Activated T-cell treated with anti-CD3 and anti-CD28 coated beads, Interleukin-2, amount 50 U/mL, for 4 hours (primary cell): ENCODE measurements around the gene VNN1. TPM values are rescaled to one million over a fixed set of nuclear protein-coding genes. Genes with fewer than 3 reads are reported as not detected.
"Not testable (repeated sequence)": the region's sequence is repeated elsewhere in the genome, so short reads cannot be mapped to it uniquely, and the experiment has no call there.

Experiments
- ATAC-seq, 2 donors: fragments of 200-7000 bp; cut with Tn5 transposase; one replicate each; pipeline ENCODE4 v1.10.0; 2021
- DNase-seq: peaks from one replicate; pipeline ENCODE4 v3.0.0-alpha.2; 2020
- H3K27me3 Mint-ChIP-seq: one replicate; pipeline ENCODE4 v1.8.0; 2021; ENCODE audit warnings: low read depth, mixed read lengths
- H3K36me3 Mint-ChIP-seq: one replicate; pipeline ENCODE4 v1.8.0; 2022; ENCODE audit warnings: mixed read lengths; ENCODE audit not compliant: insufficient read depth
- H3K4me1 Mint-ChIP-seq: one replicate; pipeline ENCODE4 v1.8.0; 2021; ENCODE audit warnings: low read depth, mixed read lengths
- H3K4me3 Mint-ChIP-seq: one replicate; pipeline ENCODE4 v1.8.0; 2021; ENCODE audit warnings: mild to moderate bottlenecking, moderate library complexity, mixed read lengths
- H3K9me3 Mint-ChIP-seq: one replicate; pipeline ENCODE4 v1.8.0; 2021; ENCODE audit warnings: mixed read lengths
- total RNA-seq, 3 donors: library from RNA; stranded (reverse); gene quantifications; one replicate each; pipeline ENCODE4 v1.2.1, GENCODE V29; 2021

Gene VNN1
- total RNA-seq, 3 donors from 2014 or later = not detected

DNA sequence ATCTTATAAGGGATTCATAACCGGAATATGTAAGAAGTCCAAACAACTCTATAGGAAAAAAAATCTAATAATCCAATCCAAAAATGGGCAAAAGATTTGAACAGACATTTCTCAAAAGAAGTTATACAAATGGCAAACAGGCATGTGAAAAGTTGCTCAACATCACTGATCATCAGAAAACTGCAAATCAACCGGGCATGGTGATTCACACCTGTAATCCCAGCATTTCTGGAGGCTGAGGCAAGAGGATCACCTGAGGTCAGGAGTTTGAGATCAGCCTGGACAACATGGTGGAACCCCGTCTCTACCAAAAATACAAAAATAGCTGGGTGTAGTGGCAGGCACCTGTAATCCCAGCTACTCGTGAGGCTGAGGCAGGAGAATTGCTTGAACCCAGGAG lies 7.1 kb downstream of the VNN1 start:
- peaks cover 12% of the 10 kb centered on the region for H3K9me3 Mint-ChIP-seq
- H3K36me3 Mint-ChIP-seq, H3K4me1 Mint-ChIP-seq, ATAC-seq, H3K4me3 Mint-ChIP-seq, DNase-seq: not testable (repeated sequence)
- H3K27me3 Mint-ChIP-seq = peaks cover 12% of the 10 kb centered on the region

DNA sequence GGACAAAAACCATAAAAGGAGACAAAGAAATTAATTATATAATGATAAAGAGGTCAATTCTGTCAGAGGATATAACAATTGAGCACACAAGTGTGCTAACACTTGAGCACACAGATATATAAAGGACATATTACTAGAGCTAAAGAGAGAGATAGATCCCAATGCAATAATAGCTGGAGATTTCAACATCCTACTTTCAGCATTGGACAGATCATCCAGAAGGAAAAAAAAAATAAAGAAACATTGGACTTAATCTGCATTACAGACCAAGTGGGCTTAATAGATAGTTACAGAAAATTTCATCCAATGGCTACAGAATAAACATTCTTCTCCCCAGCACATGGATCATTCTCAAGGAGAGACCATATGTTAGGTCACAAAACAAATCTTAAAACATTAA lies 9.9 kb downstream of the VNN1 start:
- H3K27me3 Mint-ChIP-seq = peaks cover 9% of the 10 kb centered on the region
- no peak for ATAC-seq
- no peak for DNase-seq
- H3K9me3 Mint-ChIP-seq = peaks cover 12% of the 10 kb centered on the region
- no peaks in the 10 kb centered on the region for H3K4me1 Mint-ChIP-seq
- no peak overlapping the region for H3K4me3 Mint-ChIP-seq
- no peaks in the 10 kb centered on the region for H3K36me3 Mint-ChIP-seq

DNA sequence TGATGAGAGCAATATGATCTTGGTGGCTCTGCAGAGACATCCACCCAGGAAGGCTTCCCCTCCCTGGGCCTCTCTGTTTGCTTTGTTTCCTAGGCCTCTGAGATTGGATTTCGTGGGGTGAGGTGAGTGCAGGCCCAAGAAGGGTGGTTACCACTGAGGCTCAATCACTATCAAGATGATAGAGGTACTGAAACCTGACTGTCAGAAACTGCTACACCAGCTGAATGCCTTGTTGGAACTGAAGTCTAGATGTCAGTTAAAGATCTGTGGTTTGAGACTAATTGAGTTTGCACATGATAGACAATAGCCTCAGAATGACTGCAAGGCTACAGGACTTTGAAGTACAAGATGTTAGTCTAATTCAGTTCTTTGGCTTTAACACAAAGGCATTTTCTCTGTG lies 15.2 kb downstream of the VNN1 start:
- peaks cover 15% of the 10 kb centered on the region for H3K9me3 Mint-ChIP-seq
- H3K4me1 Mint-ChIP-seq = no peaks in the 10 kb centered on the region
- H3K36me3 Mint-ChIP-seq = peaks cover 2% of the 10 kb centered on the region
- H3K27me3 Mint-ChIP-seq = peaks cover 8% of the 10 kb centered on the region
- no peak for DNase-seq
- no peak overlapping the region for H3K4me3 Mint-ChIP-seq
- no peak for ATAC-seq

DNA sequence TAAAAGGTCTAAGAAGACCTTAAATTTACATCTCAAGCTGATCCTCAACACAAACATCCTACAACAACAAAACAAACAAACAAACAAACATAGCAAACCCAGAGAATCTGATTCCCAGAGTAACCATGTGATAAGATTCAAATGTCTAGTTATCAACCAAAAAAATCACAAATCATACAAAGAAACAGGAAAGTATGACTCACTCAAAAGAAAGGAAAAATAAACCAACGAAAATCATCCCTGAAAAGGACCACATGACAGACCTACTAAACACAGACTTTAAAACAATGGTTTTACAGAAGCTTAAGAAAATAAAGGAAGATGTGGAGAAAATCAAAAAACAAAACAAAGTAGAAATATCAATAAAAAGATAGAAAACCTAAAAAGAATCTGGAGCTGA lies 18.1 kb downstream of the VNN1 start:
- ATAC-seq (no peak), DNase-seq (no peak)
- Mint-ChIP-seq H3K4me1 (no peaks in the 10 kb centered on the region), H3K36me3 (peaks cover 2% of the 10 kb centered on the region), H3K27me3 (peaks cover 6% of the 10 kb centered on the region), H3K4me3 (no peak overlapping the region), H3K9me3 (peaks cover 11% of the 10 kb centered on the region)

DNA sequence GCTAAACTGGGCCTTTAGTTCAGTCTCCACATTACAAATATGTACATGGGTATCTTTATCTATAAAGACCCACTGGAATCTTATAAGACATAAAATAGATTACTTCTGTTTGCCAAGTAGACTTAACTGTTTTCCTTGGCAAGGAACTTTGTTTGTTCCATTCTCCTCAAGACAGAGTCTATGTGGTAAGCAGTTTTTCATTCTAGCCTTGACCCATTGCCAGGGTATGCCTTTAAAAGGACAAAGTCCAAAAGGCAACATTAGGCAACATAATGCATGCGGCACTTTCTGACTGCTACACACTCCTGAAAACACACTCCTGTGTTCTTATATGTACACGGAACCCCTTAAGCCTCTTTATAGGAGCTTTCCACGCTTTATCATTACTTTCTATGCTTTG lies 20.4 kb downstream of the VNN1 start:
- no peak for DNase-seq
- no peak for ATAC-seq
- H3K9me3 Mint-ChIP-seq = peaks cover 11% of the 10 kb centered on the region
- H3K27me3 Mint-ChIP-seq = peaks cover 22% of the 10 kb centered on the region
- H3K36me3 Mint-ChIP-seq = peaks cover 2% of the 10 kb centered on the region
- no peak overlapping the region for H3K4me3 Mint-ChIP-seq
- no peaks in the 10 kb centered on the region for H3K4me1 Mint-ChIP-seq

DNA sequence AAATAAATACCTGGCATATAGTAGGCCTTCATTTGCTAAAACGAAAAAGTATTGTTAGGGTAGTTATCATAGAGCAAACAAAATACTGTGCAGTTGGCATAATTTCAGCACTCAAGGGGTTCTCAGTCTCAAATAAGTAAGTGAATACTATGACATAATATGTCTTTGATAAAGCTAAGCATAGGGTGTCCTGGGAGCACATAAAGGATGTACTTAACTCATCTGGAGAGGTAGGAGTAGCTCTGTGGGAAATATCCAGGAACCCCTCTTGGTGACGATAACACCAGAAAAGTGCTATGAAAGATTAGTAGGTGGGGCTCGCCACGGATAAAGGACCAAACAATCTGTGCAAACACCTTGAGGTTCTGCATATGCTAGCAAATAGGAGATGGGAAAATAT lies 23.2 kb downstream of the VNN1 start:
- Mint-ChIP-seq H3K4me1 (no peaks in the 10 kb centered on the region), H3K27me3 (peaks cover 32% of the 10 kb centered on the region), H3K9me3 (peaks cover 2% of the 10 kb centered on the region), H3K4me3 (no peak overlapping the region), H3K36me3 (peaks cover under 1% of the 10 kb centered on the region)
- DNase-seq = no peak
- ATAC-seq = no peak

DNA sequence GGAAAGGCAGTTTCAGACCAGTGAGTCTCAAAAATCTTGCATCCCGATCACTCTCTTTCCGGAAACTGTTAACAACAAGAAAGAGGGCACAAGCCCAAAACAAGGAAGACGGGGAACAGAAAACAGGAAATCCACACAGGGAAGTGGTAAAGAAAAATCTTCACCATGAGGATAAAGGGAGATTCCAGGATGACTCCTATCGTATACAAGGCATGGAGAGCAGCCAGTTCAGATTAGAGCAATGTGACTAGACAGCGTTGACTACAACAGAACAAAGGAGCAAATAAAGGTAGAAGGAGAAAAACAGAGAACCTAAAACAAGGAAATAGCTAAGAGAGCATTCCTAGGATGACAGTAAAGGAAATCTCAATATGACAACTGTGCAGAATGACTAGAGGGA lies 26.5 kb downstream of the VNN1 start:
- peaks cover 28% of the 10 kb centered on the region for H3K27me3 Mint-ChIP-seq
- no peaks in the 10 kb centered on the region for H3K36me3 Mint-ChIP-seq
- no peaks in the 10 kb centered on the region for H3K4me1 Mint-ChIP-seq
- H3K4me3 Mint-ChIP-seq = no peak overlapping the region
- no peak for DNase-seq
- no peaks in the 10 kb centered on the region for H3K9me3 Mint-ChIP-seq
- ATAC-seq = no peak

DNA sequence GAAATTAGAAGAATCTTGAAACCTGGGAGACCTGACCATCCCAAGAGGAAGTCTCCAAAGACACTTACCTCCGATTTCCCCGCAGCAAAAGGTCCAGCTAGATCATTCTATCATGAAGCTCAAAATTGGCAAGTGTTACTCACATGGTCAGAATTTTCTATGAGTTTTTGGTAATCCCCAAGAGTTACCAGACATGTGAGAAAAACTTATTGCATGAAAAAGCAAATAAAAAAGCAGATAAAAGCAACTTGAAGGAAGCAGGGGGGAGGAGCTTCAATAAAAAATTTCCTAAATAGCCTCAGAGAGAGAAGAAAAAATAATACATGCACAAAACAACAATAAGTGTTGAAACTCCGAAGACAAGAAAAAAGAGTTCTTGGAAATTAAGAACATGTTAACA lies 27.3 kb downstream of the VNN1 start:
- H3K4me1 Mint-ChIP-seq = no peaks in the 10 kb centered on the region
- no peak for ATAC-seq

DNA sequence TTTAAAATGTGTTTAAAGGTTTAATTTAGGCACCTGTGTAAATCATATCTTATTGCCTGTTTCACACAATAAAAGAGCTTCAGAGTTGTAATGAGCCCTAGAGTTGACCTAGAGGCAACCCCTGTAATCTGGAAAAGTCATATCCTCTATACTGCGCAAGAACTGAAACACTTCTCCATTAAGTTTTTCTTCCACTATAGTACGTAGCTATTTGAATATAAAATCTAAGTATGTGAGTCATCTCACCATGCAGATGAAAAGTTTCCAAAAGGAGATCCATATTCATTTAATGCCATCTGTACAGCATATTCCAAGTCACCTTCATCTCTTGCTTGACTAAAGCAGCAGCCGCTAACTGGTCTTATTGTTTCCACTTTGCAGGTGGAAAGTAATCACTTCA lies 28.8 kb downstream of the VNN1 start:
- H3K27me3 Mint-ChIP-seq = peaks cover 20% of the 10 kb centered on the region
- ATAC-seq (no peak), DNase-seq (no peak)
- H3K9me3 Mint-ChIP-seq = no peaks in the 10 kb centered on the region
- H3K36me3 Mint-ChIP-seq = no peaks in the 10 kb centered on the region
- no peak overlapping the region for H3K4me3 Mint-ChIP-seq
- H3K4me1 Mint-ChIP-seq = no peaks in the 10 kb centered on the region

More for the DNA sequence above, 27.3 kb downstream of the VNN1 start:
- no peak for DNase-seq
- H3K9me3 Mint-ChIP-seq = no peaks in the 10 kb centered on the region
- H3K27me3 Mint-ChIP-seq = peaks cover 28% of the 10 kb centered on the region
- H3K4me3 Mint-ChIP-seq = no peak overlapping the region
- H3K36me3 Mint-ChIP-seq = no peaks in the 10 kb centered on the region

DNA sequence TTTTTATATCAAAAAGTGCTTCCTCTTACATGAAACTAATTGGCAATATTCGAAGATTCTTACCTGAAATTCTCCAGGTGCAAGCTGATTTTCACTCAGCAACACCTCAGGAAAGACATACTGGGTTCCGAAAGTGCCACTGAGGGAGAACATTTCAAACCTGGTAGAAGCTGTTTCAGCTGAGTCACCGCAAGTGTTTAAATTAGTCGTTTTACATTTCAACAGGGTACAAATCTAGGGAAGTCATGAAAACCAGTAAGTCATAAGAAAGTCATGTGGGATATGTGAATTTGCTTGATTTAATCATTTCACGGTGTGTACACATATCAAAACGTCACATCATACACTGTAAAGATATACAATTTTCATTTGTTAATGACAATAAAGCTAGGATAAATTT lies 29.6 kb downstream of the VNN1 start:
- Mint-ChIP-seq H3K27me3 (peaks cover 18% of the 10 kb centered on the region), H3K4me3 (no peak overlapping the region), H3K36me3 (no peaks in the 10 kb centered on the region), H3K9me3 (no peaks in the 10 kb centered on the region), H3K4me1 (no peaks in the 10 kb centered on the region)
- no peak for ATAC-seq
- no peak for DNase-seq

DNA sequence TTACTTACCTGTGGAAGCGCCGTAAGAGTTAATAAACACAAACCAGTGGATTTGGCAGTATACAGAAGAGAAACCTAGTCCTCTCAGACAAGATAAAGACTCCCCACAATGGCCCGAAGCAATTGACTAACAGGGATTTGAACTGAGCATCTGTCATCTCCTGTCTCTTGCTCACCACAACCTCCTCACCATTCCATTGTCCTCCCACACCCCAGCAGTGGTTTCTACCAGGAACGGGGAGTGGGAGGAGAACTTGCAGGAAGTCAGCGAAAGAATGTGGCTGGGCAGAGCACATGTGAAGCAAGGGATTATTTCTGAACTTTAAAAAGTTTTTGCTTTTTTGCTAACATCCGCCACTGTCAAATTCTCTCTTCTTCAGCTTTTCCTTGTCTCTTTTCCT lies 30.3 kb downstream of the VNN1 start:
- DNase-seq (no peak), ATAC-seq (no peak)

DNA sequence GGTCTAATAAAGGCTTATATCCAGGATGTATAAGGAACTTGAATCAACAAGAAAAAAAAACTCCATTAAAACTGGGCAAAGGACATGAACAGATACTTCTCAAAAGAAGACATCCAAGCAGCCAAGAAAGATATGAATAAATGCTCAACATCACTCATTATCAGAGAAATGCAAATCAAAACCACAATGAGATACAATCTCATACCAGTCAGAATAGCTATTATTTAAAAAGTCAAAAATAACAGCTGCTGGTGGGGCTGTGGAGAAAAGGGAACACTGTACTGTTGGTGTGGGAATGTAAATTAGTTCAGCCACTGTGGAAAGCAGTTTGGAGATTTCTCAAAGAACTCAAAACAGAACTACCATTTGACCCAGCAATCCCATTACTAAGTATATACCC lies 34.8 kb downstream of the VNN1 start:
- not testable (repeated sequence) for ATAC-seq, H3K36me3 Mint-ChIP-seq, H3K4me1 Mint-ChIP-seq, H3K4me3 Mint-ChIP-seq, DNase-seq, H3K9me3 Mint-ChIP-seq
- peaks cover 16% of the 10 kb centered on the region for H3K27me3 Mint-ChIP-seq

More for the DNA sequence above, 30.3 kb downstream of the VNN1 start:
- H3K4me3 Mint-ChIP-seq = no peak overlapping the region
- H3K4me1 Mint-ChIP-seq = no peaks in the 10 kb centered on the region
- H3K9me3 Mint-ChIP-seq = no peaks in the 10 kb centered on the region
- no peaks in the 10 kb centered on the region for H3K36me3 Mint-ChIP-seq
- H3K27me3 Mint-ChIP-seq = peaks cover 17% of the 10 kb centered on the region

DNA sequence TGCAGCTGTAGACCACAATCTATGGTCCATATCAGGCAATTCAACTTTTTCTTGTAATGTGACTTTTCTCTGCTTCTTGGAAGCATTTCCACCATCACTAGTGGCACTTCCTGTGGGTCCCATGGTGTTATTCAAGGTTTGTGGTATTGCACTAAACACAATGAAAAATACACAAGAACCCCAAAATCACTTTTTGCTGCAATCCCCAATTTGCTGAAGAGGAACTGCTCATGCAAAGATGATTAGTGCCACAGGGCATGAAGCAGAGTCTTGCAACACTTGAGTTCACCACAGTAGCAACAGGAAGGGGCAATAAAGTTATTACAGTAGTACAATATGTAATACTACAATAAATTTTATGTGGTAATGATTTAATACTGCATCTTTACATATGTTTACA lies 38.1 kb downstream of the VNN1 start:
- Mint-ChIP-seq H3K27me3 (peaks cover 16% of the 10 kb centered on the region), H3K4me1 (peaks cover 2% of the 10 kb centered on the region), H3K4me3 (no peak overlapping the region), H3K36me3 (no peaks in the 10 kb centered on the region), H3K9me3 (no peaks in the 10 kb centered on the region)
- DNase-seq = no peak
- ATAC-seq = no peak

DNA sequence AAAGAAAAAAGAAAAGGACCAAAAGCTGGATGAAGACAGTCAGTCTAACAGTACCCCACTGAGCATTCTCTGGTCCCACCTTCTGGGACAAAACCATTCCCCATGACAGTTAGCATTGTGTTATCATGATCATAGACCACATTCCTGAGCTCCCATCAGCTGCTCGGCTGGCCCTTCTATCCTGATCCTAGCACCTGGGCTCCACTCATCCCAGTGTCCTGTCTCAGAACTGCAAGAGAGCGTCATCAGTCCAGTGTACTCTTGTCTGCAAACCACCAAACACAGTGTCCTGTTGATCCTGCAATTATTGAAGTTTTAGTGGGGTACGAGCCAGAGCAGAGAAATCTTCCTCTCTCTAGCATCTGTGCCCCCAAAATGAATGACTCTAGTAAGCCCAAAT lies 38.9 kb downstream of the VNN1 start:
- no peak for ATAC-seq
- Mint-ChIP-seq H3K4me1 (peaks cover 2% of the 10 kb centered on the region), H3K4me3 (no peak overlapping the region), H3K36me3 (no peaks in the 10 kb centered on the region), H3K27me3 (peaks cover 16% of the 10 kb centered on the region), H3K9me3 (no peaks in the 10 kb centered on the region)
- DNase-seq = no peak

DNA sequence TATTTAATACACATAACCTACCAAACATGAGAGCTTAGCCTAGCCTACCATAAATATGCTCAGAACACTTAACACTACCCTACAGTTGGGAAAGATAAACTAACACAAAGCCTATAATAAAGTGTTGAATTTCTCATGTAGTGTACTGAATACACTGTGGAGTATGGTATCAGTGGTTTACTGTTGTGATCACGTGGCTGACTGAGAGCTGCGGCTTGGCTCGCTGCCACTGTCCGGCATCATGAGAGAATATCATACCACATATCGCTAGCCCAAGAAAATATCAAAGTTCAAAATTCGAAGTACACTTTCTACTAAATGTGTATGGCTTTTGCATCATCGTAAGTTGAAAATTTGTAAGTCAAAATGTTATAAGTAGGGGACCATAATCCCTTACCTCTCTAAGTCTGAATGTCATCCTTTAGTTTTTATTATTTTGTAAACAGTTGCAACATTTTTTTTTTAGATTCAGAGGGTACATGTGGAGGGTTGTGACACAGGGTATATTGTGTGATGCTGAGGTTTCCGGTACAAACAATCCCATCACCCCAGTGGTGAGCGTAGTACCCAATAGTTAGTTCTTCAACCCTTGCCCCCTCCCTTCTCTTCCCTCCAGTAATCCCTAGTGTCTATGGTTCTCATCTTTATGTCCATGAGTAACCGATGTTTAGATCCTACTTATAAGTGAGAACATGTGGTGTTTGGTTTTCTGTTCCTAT lies 40.3 kb downstream of the VNN1 start:
- ATAC-seq (no peak), DNase-seq (no peak)
- peaks cover 11% of the 10 kb centered on the region for H3K27me3 Mint-ChIP-seq
- peaks cover 5% of the 10 kb centered on the region for H3K4me1 Mint-ChIP-seq
- H3K9me3 Mint-ChIP-seq = no peaks in the 10 kb centered on the region
- H3K36me3 Mint-ChIP-seq = no peaks in the 10 kb centered on the region
- H3K4me3 Mint-ChIP-seq = no peak overlapping the region
